GM21447 (cell line): ENCODE results near the gene BLTP2.
A peak's percentile ranks its signal among the peaks of the same experiment; 100 is the strongest.

Experiments used
- ATAC-seq: cut with Tn5 transposase; IDR thresholded peaks from one replicate; pipeline ENCODE4 v1.9.1; 2021; ENCODE audit not compliant: unreplicated experiment

Gene BLTP2

DNA sequence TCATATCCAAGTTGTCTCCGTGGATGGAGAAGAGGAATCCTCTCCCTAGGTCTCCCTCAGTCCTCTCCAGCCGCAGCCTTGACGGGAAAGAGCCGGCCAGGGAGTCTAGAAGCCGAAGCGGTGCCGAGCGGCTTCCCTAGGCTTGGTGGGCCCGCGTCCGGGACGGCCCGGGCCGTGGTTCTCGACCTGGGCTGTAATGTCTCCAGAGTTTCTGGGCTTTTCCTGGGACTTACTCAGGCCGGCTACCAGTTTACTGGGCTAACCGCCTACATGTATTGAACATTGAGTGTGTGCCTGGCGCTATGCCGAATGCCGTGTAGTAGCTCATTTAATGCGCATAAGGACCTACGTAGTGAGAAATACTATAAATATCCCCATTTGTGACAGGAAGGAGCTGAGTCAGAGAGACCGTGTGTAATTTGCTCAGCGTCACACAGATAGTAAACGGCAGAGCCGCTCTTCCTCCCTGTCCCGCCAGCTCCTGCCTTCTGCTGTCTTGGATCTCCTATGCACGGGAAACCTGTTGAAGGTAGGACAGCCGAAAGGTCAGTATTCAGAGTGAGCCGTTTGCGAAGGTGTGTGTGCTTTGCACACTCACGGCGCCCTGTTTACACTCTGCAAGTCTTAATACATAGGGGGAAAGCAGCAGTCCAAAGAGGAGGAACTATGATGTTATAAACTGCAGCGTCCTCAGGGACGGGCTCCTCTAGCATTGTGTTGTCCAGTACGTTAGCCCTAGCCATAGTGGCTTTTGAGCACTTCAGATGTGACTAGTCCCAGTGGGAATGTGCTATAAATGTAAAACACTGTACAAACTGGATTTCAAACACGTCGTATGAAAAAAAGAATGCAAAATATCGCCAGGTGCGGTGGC is 45.4 kb downstream of the BLTP2 start:
- peak; percentile 51 for ATAC-seq

DNA sequence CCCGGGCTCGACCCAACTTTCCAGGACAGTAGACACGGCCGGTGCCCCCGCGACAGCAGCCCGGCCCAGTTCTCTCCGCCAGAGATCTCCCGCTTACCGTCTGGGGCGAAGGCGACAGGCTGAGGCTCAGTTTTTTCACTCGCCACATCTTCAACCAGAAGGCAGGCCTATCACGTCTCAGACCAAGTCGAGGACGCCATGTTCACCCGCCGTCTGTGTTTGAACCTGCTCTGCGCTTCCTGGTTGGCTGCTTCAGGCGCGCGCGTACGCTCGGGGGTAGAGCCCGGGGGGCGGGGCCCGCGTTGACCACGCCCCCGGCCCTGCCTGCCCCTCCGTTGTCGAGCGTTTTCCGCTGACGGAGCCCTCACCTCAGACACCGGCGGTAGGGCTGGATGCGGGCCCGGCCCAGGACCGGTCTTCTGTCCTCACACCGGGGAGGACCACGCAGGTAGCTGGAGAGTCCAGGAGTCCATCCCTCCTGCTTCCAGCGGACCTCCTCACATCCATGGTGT is 46.1 kb downstream of the BLTP2 start, which contains the start of gene SPAG5:
Gene SPAG5 (minus strand): TSS at position 227 of the 512 bp plus-strand sequence. CDS start 79 bp downstream, at position 148.
- ATAC-seq, result peak; percentile 74

GRCh38 chr17:28598389-28598788 is 46.6 kb downstream of the BLTP2 start:
- ATAC-seq, result peak; percentile 5

DNA sequence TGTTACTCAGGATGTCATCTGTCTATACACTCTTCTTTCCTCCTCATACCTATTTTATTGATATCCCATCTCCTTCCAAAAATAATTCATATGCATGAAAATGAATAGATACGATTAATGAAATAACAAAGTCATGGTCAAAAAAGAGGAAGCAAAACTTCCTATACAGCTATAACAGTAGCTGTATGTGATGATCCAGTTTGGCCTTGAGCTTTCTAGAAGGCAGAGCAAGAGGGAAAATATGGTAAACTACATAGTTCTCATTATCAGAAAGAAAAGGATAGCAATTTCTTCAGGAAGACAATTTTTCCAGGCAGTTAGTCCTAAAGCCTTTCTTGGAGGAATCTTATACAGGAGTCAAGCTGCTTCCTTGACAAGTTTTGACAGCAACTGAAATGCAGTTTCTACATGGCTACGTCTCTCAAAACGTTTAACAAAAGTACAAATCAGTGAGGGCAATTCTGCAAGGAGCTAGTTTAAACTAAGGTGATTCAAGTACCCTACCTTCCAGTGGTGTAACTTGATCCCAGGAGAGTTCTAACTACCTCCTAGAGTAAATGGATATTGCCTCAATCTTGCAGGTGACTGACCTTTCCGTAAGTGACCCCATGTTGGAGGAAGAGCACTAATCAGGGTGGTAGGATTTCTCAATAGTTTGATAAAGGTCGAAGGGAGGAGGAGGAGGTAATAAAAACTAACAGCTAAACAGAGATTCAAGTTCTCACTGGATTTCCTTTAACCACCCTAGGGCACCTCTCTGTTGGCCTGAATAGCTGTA is 47.2 kb downstream of the BLTP2 start:
- ATAC-seq, result no peak
